GM18520 (cell line): ENCODE measurements around the gene UBE3C.
"Not testable (repeated sequence)": the region's sequence is repeated elsewhere in the genome, so short reads cannot be mapped to it uniquely, and the experiment has no call there.

Source experiments
- ATAC-seq: cut with Tn5 transposase; IDR thresholded peaks from one replicate; pipeline ENCODE4 v1.9.1; 2021; ENCODE audit not compliant: unreplicated experiment

UBE3C gene

GRCh38 chr7:157138424-157139110, at the start of gene UBE3C:
TSS of gene UBE3C (plus strand) at chr7:157138926. CDS start at chr7:157139273, 347 bp downstream.
- peak; percentile 73 for ATAC-seq

- no peak for ATAC-seq
These were observed 49.6 kb upstream of the UBE3C start for GRCh38 chr7:157089100-157089610.

GRCh38 chr7:157090485-157091165, 48.1 kb upstream of the UBE3C start:
- ATAC-seq, result no peak

- no peak for ATAC-seq
These were observed 42.3 kb upstream of the UBE3C start for GRCh38 chr7:157096286-157097055.

- no peak for ATAC-seq
These were observed 41.7 kb upstream of the UBE3C start for GRCh38 chr7:157097056-157097329.

- ATAC-seq, result no peak
These were observed 41.2 kb upstream of the UBE3C start for GRCh38 chr7:157097569-157097968.

- ATAC-seq, result not testable (repeated sequence)
These were observed 38.7 kb upstream of the UBE3C start for GRCh38 chr7:157100005-157100404.

- not testable (repeated sequence) for ATAC-seq
These were observed 35.1 kb upstream of the UBE3C start for GRCh38 chr7:157103641-157104040.

GRCh38 chr7:157111311-157111710, 27.4 kb upstream of the UBE3C start:
- ATAC-seq, result no peak

GRCh38 chr7:157112706-157113105, 26.0 kb upstream of the UBE3C start:
- no peak for ATAC-seq

- no peak for ATAC-seq
These were observed 25.1 kb upstream of the UBE3C start for GRCh38 chr7:157113607-157114006.

- ATAC-seq, result no peak
These were observed 22.0 kb upstream of the UBE3C start for GRCh38 chr7:157116762-157117161.

GRCh38 chr7:157117796-157118195, 20.9 kb upstream of the UBE3C start:
- ATAC-seq, result no peak

GRCh38 chr7:157120181-157120580, 18.5 kb upstream of the UBE3C start:
- no peak for ATAC-seq

- no peak for ATAC-seq
These were observed 17.5 kb upstream of the UBE3C start for GRCh38 chr7:157121184-157121715.

- ATAC-seq, result no peak
These were observed 15.8 kb upstream of the UBE3C start for GRCh38 chr7:157122800-157123495.

GRCh38 chr7:157124690-157125089, 14.0 kb upstream of the UBE3C start:
- ATAC-seq, result no peak

GRCh38 chr7:157125376-157126223, 13.1 kb upstream of the UBE3C start:
- ATAC-seq, result no peak

GRCh38 chr7:157126921-157127320, 11.8 kb upstream of the UBE3C start:
- ATAC-seq, result no peak

GRCh38 chr7:157129200-157129599, 9.5 kb upstream of the UBE3C start:
- ATAC-seq, result no peak
